GM23338 (cell line): ENCODE results near the gene LXN. TPM values are rescaled to one million over a fixed set of nuclear protein-coding genes. Genes with fewer than 3 reads are reported as not detected.

ENCODE experiments used
- ATAC-seq: fragments of 200-7000 bp; cut with Tn5 transposase; 3 replicates; pipeline ENCODE4 v1.9.1; 2020
- DNase-seq: peaks from one replicate; pipeline ENCODE4 v3.0.0-alpha.2; 2015; ENCODE audit warnings: low spot score
- H2AFZ ChIP-seq: fragments of 200-600 bp; sonication (generic); 2 replicates; pipeline ENCODE4 v1.8.0; 2016; ENCODE audit warnings: antibody characterized with exemption, mild to moderate bottlenecking, moderate library complexity
- H3F3A ChIP-seq: fragments of 200-600 bp; sonication (generic); replicated peaks from 2 replicates; pipeline ENCODE4 v1.8.0; 2017; ENCODE audit warnings: antibody characterized with exemption, mixed run types, low read depth
- H3K27ac ChIP-seq: fragments of 200-600 bp; sonication (generic); 2 replicates; pipeline ENCODE4 v1.6.1; 2016; ENCODE audit warnings: low read depth
- H3K27me3 ChIP-seq: fragments of 200-600 bp; sonication (generic); 2 replicates; pipeline ENCODE4 v1.8.0; 2016; ENCODE audit warnings: mild to moderate bottlenecking, mixed run types, moderate library complexity; ENCODE audit not compliant: insufficient read depth
- H3K36me3 ChIP-seq: fragments of 200-600 bp; sonication (generic); 2 replicates; pipeline ENCODE4 v1.8.0; 2016; ENCODE audit warnings: mild to moderate bottlenecking; ENCODE audit not compliant: insufficient read depth
- H3K4me1 ChIP-seq: fragments of 200-600 bp; sonication (generic); 2 replicates; pipeline ENCODE4 v1.8.0; 2016; ENCODE audit warnings: mild to moderate bottlenecking, moderate library complexity; ENCODE audit not compliant: insufficient read depth
- H3K4me2 ChIP-seq: fragments of 200-600 bp; sonication (generic); 2 replicates; pipeline ENCODE4 v1.7.1; 2017; ENCODE audit warnings: mixed run types
- H3K4me3 ChIP-seq: fragments of 200-600 bp; sonication (generic); 2 replicates; pipeline ENCODE4 v1.6.1; 2016; ENCODE audit warnings: mixed run types
- H3K79me2 ChIP-seq: fragments of 200-600 bp; sonication (generic); replicated peaks from 2 replicates; pipeline ENCODE4 v1.8.0; 2017; ENCODE audit warnings: mild to moderate bottlenecking; ENCODE audit not compliant: insufficient read depth
- H3K9me2 ChIP-seq: fragments of 200-600 bp; sonication (generic); 2 replicates; pipeline ENCODE4 v1.8.0; 2017; ENCODE audit not compliant: insufficient read depth
- H4K20me1 ChIP-seq: fragments of 200-600 bp; sonication (generic); replicated peaks from 2 replicates; pipeline ENCODE4 v1.8.0; 2017; ENCODE audit warnings: mild to moderate bottlenecking; ENCODE audit not compliant: insufficient read depth
- H3K27ac Mint-ChIP-seq: 2 replicates; pipeline ENCODE4 v1.8.0; 2020; ENCODE audit warnings: inconsistent platforms, mild to moderate bottlenecking, moderate library complexity, mixed read lengths
- H3K27me3 Mint-ChIP-seq: 3 replicates; pipeline ENCODE4 v1.8.0; 2022; ENCODE audit warnings: low read depth, mild to moderate bottlenecking, moderate library complexity, mixed read lengths, inconsistent platforms; ENCODE audit not compliant: insufficient read depth, poor library complexity
- H3K36me3 Mint-ChIP-seq: 3 replicates; pipeline ENCODE4 v1.8.0; 2021; ENCODE audit warnings: low read depth, mild to moderate bottlenecking, inconsistent platforms, moderate library complexity, mixed read lengths
- H3K4me1 Mint-ChIP-seq: 3 replicates; pipeline ENCODE4 v1.8.0; 2020; ENCODE audit warnings: mild to moderate bottlenecking, inconsistent platforms, mixed read lengths
- H3K4me3 Mint-ChIP-seq: 3 replicates; pipeline ENCODE4 v1.8.0; 2021; ENCODE audit warnings: moderate library complexity, mild to moderate bottlenecking, inconsistent platforms, mixed read lengths
- H3K9me3 Mint-ChIP-seq: 3 replicates; pipeline ENCODE4 v1.8.0; 2020; ENCODE audit warnings: moderate library complexity, mild to moderate bottlenecking, inconsistent platforms, mixed read lengths
- CREB1 ChIP-seq: fragments of 250-450 bp; sonication (Bioruptor Pico); IDR thresholded peaks from 2 replicates; pipeline ENCODE4 v1.5.0; 2020; ENCODE audit warnings: low read depth, mild to moderate bottlenecking, moderate library complexity
- EZH2 ChIP-seq: fragments of 200-600 bp; sonication (generic); IDR thresholded peaks from one replicate; pipeline ENCODE4 v1.8.0; 2017; ENCODE audit warnings: antibody characterized with exemption, mild to moderate bottlenecking, low read depth; ENCODE audit not compliant: unreplicated experiment
- EZH2phosphoT487 ChIP-seq: fragments of 200-600 bp; sonication (generic); IDR thresholded peaks from one replicate; pipeline ENCODE4 v1.8.1; 2018; ENCODE audit warnings: antibody characterized with exemption; ENCODE audit not compliant: unreplicated experiment
- JUNB ChIP-seq: IDR thresholded peaks from one replicate; pipeline ENCODE4 v1.6.1; 2016; ENCODE audit warnings: antibody characterized with exemption; ENCODE audit not compliant: unreplicated experiment
- NANOG ChIP-seq: IDR thresholded peaks from 2 replicates; pipeline ENCODE4 v1.6.1; 2016; ENCODE audit warnings: antibody characterized with exemption, borderline replicate concordance
- POLR2AphosphoS5 ChIP-seq: IDR thresholded peaks from 2 replicates; pipeline ENCODE4 v1.6.1; 2016; ENCODE audit warnings: antibody characterized with exemption, low read depth
- ZNF114 ChIP-seq: fragments of 250-450 bp; sonication (Bioruptor Pico); IDR thresholded peaks from 2 replicates; pipeline ENCODE4 v1.5.0; 2020; ENCODE audit warnings: mild to moderate bottlenecking, moderate library complexity
- ZNF331 ChIP-seq: fragments of 250-450 bp; sonication (Bioruptor Pico); IDR thresholded peaks from 2 replicates; pipeline ENCODE4 v1.5.0; 2020; ENCODE audit warnings: low read depth, mild to moderate bottlenecking, moderate library complexity
- polyA plus RNA-seq: library from polyadenylated mRNA; unstranded; fragments of >200 nt; fragmentation: Nextera tagmentation; extraction: Ambion mirVana; gene quantifications from 2 replicates; pipeline ENCODE4 v1.2.1, GENCODE V29; 2016
- total RNA-seq: library from RNA; depleted of rRNA; stranded (reverse); fragments of >200 nt; shearing (Covaris generic); gene quantifications from 2 replicates; pipeline ENCODE4 v1.2.3, GENCODE V29; 2014
- TF ChIP-seq, protein P1 (sequence below): IDR thresholded peaks from 2 replicates; pipeline ENCODE4 v1.6.1; 2016; ENCODE audit warnings: antibody characterized with exemption
- TF ChIP-seq, protein P2 (sequence below): IDR thresholded peaks from one replicate; pipeline ENCODE4 v1.6.1; 2018; ENCODE audit warnings: antibody characterized with exemption; ENCODE audit not compliant: unreplicated experiment
- TF ChIP-seq, protein P3 (sequence below): fragments of 250-450 bp; sonication (Bioruptor Pico); IDR thresholded peaks from 2 replicates; pipeline ENCODE4 v1.5.0; 2020; ENCODE audit warnings: mild to moderate bottlenecking, moderate library complexity
- TF ChIP-seq, protein P4 (sequence below), 2 experiments: fragments of 200-600 bp in 1 of 2; sonication (generic) in 1 of 2; conservative IDR thresholded peaks; 2 replicates each; pipeline versions ENCODE4 v1.5.1 to v1.6.1; 2016 to 2017; ENCODE audit warnings: antibody characterized with exemption in 2 of 2, low read depth in 2 of 2, mild to moderate bottlenecking in 2 of 2, moderate library complexity in 1 of 2

LXN gene
- total and polyA plus RNA-seq, 2 experiments from 2014 or later: 5.6 to 10.0 TPM

DNA sequence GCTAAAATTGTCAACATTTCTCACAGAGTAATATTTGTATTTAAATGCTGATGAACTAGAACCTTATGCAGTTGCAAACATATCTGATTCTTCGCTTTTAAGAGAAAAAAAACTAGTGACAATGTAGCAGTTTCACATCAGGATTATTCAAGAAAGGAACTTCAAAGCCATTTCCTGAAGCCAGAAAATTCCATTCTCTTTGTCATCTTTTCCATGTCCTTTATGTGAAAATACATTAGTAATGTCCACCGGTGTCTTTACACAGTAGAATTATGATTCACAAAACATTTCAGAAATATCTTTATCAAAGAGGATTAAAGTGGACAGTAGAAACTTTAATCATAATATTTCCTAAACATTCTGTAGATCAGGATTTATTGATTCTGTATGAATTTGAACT lies 12.7 kb upstream of the LXN start (continued):
- TF ChIP-seq, protein P1, sequence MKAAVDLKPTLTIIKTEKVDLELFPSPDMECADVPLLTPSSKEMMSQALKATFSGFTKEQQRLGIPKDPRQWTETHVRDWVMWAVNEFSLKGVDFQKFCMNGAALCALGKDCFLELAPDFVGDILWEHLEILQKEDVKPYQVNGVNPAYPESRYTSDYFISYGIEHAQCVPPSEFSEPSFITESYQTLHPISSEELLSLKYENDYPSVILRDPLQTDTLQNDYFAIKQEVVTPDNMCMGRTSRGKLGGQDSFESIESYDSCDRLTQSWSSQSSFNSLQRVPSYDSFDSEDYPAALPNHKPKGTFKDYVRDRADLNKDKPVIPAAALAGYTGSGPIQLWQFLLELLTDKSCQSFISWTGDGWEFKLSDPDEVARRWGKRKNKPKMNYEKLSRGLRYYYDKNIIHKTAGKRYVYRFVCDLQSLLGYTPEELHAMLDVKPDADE: no peak
- TF ChIP-seq ZNF114 (CRISPR knock-in tag): no peak

DNA sequence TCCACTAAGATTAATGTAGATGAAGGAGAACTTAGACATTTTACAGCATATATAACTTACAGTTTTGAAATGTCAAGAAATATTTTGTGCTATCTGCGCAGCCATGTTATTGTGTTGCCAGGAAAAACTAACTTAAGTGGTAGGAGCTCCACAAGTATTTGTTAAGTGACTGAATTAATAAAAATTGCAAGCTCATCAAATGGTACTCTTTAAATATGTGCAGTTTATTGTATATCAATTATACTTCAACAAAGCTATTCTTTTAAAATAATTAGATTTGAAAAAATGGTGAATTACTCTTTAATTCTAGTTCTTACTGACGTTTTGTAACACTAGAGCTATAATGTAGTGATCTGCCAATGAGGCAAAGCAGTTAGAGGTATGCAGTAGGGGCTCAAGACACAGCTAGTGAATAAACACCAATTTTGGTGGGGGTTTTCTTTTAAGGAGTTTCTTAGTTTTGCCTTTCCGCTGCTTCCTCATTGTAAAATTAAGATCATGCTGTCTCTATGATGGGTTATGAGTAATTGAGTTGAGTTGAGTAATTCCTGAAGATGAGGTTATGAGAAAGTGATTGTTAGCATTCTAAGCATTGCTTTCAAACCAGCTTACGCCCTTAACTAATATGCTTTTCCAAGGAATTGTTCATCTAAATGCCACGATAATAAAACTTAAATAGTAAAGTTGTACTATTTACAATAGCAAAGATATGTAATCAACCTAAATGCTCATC lies 10.9 kb upstream of the LXN start:
- no peak for DNase-seq
- H3K9me2 ChIP-seq: no peaks in the 10 kb centered on the region
- no peaks in the 10 kb centered on the region for H3K4me1 ChIP-seq
- H3K4me1 Mint-ChIP-seq: no peaks in the 10 kb centered on the region
- no peaks in the 10 kb centered on the region for H3K27me3 ChIP-seq
- H3K4me3 ChIP-seq: no peak overlapping the region
- no peaks in the 10 kb centered on the region for H3K36me3 ChIP-seq
- no peaks in the 10 kb centered on the region for H4K20me1 ChIP-seq
- H3K4me3 Mint-ChIP-seq: no peak overlapping the region
- H3K36me3 Mint-ChIP-seq: no peaks in the 10 kb centered on the region; the same call in 1 of the 3 replicates
- no peak overlapping the region for H3K4me2 ChIP-seq
- no peaks in the 10 kb centered on the region for H3K27me3 Mint-ChIP-seq
- no peaks in the 10 kb centered on the region for H3F3A ChIP-seq
- H3K79me2 ChIP-seq: no peaks in the 10 kb centered on the region
- H3K27ac ChIP-seq: no peak overlapping the region
- H3K27ac Mint-ChIP-seq: no peak overlapping the region
- ATAC-seq: no peak
- no peak overlapping the region for H2AFZ ChIP-seq
- H3K9me3 Mint-ChIP-seq: no peaks in the 10 kb centered on the region
- TF ChIP-seq, protein P2, sequence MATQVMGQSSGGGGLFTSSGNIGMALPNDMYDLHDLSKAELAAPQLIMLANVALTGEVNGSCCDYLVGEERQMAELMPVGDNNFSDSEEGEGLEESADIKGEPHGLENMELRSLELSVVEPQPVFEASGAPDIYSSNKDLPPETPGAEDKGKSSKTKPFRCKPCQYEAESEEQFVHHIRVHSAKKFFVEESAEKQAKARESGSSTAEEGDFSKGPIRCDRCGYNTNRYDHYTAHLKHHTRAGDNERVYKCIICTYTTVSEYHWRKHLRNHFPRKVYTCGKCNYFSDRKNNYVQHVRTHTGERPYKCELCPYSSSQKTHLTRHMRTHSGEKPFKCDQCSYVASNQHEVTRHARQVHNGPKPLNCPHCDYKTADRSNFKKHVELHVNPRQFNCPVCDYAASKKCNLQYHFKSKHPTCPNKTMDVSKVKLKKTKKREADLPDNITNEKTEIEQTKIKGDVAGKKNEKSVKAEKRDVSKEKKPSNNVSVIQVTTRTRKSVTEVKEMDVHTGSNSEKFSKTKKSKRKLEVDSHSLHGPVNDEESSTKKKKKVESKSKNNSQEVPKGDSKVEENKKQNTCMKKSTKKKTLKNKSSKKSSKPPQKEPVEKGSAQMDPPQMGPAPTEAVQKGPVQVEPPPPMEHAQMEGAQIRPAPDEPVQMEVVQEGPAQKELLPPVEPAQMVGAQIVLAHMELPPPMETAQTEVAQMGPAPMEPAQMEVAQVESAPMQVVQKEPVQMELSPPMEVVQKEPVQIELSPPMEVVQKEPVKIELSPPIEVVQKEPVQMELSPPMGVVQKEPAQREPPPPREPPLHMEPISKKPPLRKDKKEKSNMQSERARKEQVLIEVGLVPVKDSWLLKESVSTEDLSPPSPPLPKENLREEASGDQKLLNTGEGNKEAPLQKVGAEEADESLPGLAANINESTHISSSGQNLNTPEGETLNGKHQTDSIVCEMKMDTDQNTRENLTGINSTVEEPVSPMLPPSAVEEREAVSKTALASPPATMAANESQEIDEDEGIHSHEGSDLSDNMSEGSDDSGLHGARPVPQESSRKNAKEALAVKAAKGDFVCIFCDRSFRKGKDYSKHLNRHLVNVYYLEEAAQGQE: no peak
- TF ChIP-seq ZNF331: no peak
- TF ChIP-seq, protein P3, sequence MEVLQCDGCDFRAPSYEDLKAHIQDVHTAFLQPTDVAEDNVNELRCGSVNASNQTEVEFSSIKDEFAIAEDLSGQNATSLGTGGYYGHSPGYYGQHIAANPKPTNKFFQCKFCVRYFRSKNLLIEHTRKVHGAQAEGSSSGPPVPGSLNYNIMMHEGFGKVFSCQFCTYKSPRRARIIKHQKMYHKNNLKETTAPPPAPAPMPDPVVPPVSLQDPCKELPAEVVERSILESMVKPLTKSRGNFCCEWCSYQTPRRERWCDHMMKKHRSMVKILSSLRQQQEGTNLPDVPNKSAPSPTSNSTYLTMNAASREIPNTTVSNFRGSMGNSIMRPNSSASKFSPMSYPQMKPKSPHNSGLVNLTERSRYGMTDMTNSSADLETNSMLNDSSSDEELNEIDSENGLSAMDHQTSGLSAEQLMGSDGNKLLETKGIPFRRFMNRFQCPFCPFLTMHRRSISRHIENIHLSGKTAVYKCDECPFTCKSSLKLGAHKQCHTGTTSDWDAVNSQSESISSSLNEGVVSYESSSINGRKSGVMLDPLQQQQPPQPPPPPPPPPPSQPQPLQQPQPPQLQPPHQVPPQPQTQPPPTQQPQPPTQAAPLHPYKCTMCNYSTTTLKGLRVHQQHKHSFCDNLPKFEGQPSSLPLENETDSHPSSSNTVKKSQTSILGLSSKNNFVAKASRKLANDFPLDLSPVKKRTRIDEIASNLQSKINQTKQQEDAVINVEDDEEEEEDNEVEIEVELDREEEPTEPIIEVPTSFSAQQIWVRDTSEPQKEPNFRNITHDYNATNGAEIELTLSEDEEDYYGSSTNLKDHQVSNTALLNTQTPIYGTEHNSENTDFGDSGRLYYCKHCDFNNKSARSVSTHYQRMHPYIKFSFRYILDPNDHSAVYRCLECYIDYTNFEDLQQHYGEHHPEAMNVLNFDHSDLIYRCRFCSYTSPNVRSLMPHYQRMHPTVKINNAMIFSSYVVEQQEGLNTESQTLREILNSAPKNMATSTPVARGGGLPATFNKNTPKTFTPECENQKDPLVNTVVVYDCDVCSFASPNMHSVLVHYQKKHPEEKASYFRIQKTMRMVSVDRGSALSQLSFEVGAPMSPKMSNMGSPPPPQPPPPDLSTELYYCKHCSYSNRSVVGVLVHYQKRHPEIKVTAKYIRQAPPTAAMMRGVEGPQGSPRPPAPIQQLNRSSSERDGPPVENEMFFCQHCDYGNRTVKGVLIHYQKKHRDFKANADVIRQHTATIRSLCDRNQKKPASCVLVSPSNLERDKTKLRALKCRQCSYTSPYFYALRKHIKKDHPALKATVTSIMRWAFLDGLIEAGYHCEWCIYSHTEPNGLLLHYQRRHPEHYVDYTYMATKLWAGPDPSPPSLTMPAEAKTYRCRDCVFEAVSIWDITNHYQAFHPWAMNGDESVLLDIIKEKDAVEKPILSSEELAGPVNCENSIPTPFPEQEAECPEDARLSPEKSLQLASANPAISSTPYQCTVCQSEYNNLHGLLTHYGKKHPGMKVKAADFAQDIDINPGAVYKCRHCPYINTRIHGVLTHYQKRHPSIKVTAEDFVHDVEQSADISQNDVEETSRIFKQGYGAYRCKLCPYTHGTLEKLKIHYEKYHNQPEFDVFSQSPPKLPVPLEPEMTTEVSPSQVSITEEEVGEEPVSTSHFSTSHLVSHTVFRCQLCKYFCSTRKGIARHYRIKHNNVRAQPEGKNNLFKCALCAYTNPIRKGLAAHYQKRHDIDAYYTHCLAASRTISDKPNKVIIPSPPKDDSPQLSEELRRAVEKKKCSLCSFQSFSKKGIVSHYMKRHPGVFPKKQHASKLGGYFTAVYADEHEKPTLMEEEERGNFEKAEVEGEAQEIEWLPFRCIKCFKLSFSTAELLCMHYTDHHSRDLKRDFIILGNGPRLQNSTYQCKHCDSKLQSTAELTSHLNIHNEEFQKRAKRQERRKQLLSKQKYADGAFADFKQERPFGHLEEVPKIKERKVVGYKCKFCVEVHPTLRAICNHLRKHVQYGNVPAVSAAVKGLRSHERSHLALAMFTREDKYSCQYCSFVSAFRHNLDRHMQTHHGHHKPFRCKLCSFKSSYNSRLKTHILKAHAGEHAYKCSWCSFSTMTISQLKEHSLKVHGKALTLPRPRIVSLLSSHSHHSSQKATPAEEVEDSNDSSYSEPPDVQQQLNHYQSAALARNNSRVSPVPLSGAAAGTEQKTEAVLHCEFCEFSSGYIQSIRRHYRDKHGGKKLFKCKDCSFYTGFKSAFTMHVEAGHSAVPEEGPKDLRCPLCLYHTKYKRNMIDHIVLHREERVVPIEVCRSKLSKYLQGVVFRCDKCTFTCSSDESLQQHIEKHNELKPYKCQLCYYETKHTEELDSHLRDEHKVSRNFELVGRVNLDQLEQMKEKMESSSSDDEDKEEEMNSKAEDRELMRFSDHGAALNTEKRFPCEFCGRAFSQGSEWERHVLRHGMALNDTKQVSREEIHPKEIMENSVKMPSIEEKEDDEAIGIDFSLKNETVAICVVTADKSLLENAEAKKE (CRISPR knock-in tag): no peak
- TF ChIP-seq EZH2: no peak
- no peak for TF ChIP-seq NANOG
- no peak for TF ChIP-seq EZH2phosphoT487
- TF ChIP-seq ZNF114 (CRISPR knock-in tag): no peak
- TF ChIP-seq JUNB: no peak
- TF ChIP-seq, protein P4, sequence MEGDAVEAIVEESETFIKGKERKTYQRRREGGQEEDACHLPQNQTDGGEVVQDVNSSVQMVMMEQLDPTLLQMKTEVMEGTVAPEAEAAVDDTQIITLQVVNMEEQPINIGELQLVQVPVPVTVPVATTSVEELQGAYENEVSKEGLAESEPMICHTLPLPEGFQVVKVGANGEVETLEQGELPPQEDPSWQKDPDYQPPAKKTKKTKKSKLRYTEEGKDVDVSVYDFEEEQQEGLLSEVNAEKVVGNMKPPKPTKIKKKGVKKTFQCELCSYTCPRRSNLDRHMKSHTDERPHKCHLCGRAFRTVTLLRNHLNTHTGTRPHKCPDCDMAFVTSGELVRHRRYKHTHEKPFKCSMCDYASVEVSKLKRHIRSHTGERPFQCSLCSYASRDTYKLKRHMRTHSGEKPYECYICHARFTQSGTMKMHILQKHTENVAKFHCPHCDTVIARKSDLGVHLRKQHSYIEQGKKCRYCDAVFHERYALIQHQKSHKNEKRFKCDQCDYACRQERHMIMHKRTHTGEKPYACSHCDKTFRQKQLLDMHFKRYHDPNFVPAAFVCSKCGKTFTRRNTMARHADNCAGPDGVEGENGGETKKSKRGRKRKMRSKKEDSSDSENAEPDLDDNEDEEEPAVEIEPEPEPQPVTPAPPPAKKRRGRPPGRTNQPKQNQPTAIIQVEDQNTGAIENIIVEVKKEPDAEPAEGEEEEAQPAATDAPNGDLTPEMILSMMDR (conservative IDR thresholded peaks at IDR 0.05; ENCODE audit: low read depth in 2 of 2): no peak
- TF ChIP-seq POLR2AphosphoS5: no peak
- no peak for TF ChIP-seq CREB1 (CRISPR knock-in tag)
